ENCODE data around the gene SYCN. TPM values are rescaled to one million over a fixed set of nuclear protein-coding genes. Genes with fewer than 3 reads are reported as not detected.

SYCN gene
- total RNA-seq, 1 donor from 2014 or later: not detected

DNA sequence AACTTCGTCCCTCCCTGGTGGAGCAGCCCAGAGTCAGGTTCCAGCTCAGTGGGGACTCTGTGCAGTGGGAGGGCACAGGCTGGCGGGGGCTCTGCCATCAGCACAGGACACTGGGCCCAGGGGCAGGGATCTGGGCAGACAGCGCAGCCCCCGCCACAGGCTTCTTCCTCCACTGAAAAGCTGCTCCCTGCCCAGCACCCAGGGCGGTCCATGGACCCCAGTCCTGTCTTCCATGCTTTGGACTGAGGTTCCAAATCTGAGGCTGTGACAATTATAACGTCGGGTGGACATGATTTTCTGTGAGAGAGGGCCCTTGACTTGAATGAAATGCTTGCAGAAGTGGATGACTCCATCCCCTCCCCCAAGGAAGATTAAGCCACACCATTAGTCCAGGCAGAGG lies 28.5 kb downstream of the SYCN start:
- intact Hi-C loops (cut with micrococcal nuclease): no loop called here
- ATAC-seq: no peak
- no peak for DNase-seq

DNA sequence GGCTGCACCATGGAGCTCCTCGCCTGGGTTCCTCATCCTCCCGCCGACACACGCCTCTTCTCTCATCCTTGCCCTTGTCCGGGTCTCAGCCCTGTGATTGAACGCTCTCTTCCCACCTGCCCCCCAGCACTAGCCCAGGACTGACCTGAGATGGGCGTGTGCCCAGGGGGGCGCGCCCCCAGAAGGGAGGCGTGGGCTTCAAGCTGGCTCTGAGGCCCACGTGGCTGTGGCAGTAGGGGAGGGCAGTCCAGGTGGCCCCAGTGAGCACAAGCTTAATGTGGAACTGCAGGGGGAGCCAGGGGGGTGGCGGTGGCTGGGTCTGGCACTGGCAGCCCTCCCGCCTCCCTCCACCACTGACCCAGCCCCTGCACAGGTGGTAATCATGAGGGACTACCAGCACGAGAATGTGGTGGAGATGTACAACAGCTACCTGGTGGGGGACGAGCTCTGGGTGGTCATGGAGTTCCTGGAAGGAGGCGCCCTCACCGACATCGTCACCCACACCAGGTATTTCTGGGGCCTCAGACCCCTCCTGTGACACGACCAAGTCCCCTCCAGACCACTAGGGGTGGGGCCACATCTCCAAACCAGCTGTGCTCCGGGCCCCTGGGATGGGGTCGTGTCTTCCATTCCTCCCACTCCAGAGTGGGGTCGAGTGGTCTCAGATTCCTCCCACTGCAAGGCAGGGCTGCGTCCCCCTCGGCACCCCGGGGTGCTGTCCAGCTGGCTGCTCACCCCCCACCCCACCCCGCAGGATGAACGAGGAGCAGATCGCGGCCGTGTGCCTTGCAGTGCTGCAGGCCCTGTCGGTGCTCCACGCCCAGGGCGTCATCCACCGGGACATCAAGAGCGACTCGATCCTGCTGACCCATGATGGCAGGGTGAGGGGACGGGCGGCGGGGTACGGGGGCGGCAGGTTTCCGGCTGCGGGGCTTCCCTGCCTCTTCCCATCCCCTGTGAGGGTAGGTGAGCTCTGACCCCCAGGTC lies 29.2 kb downstream of the SYCN start:
- intact Hi-C loops (cut with micrococcal nuclease): no loop called here
- ATAC-seq (no peak), DNase-seq (no peak)

DNA sequence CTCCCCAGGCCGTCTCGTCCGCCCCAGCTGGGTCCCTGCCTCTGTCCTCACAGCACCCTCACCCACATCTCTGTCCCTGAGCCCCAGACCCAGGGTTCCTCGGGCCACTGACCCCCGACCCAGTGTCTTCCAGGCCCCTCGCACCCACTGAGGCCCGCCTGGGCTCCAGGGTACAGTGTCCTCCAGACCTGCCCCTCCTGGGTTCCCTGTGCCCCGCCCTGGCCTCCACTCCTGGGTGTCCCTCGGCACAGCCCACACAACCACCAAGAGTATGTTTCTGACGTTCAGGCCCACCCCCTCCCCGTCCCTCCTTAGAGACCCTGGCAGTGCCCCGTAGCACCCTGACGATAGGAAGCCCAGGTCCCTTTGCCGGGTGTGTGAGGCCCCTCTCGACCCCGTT lies 29.9 kb downstream of the SYCN start:
- intact Hi-C loops (cut with micrococcal nuclease): no loop called here
- ATAC-seq (no peak), DNase-seq (no peak)

DNA sequence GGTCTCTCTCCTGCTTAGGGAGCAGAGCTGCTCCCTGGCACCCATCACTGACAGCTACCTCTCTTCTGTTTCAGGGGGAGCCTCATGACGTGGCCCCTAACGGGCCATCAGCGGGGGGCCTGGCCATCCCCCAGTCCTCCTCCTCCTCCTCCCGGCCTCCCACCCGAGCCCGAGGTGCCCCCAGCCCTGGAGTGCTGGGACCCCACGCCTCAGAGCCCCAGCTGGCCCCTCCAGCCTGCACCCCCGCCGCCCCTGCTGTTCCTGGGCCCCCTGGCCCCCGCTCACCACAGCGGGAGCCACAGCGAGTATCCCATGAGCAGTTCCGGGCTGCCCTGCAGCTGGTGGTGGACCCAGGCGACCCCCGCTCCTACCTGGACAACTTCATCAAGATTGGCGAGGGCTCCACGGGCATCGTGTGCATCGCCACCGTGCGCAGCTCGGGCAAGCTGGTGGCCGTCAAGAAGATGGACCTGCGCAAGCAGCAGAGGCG lies 30.5 kb downstream of the SYCN start:
- DNase-seq (no peak), ATAC-seq (no peak)

GRCh38 chr19:39172700-39173501 lies 31.2 kb downstream of the SYCN start:
- intact Hi-C loops (cut with micrococcal nuclease): no loop called here
- ATAC-seq: no peak
- DNase-seq: no peak

More for the DNA sequence above, 30.5 kb downstream of the SYCN start:
- intact Hi-C loops (cut with micrococcal nuclease): no loop called here

GRCh38 chr19:39171479-39172465 lies 32.3 kb downstream of the SYCN start:
- ATAC-seq: no peak
- no peak for DNase-seq
- intact Hi-C loops (cut with micrococcal nuclease): no loop called here

DNA sequence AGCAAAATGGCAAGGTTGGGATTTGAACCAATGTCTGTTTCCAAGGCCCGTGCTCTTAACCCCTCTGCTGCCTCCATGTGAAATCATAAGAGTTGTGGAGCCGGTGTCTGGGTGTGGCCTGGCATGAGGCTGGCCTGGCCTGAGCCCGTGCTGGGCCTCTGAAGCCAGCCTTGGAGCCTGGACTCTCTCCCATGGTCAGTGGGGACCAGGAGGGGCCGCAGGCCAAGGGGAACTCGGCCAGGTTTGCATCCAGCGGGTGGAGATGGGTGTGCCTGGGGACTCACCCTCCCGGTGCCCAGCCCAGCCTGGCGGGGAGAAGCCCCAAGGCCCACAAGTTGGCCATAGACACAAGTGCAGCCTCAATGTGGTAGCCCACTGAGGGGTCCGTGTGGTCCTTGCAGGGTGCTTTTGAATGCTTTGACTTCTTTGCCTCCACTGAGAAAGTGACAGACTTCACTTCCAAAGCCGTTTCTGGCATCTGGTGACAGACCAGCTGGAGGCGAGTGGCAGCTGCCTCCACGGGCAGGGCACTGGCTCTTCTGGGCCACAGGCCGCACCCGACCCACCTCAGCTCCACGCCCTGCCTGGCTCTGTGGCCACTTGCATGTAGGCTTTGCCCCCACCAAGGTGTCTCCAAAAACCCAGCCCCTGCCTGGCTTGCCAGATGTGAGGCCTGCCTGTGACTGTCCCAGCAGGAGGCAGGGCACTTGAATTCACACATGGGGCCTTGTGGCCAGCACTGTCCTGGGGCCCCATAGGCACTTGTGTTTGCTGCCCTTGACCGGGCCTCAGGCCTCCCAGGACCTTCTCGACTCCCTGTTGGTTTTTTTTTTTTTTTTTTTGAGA lies 33.5 kb downstream of the SYCN start:
- intact Hi-C loops (cut with micrococcal nuclease): no loop called here
- peak; percentile 16 for ATAC-seq
- DNase-seq: no peak

GRCh38 chr19:39169143-39169810 lies 34.8 kb downstream of the SYCN start:
- DNase-seq (no peak), ATAC-seq (no peak)
- intact Hi-C loops (cut with micrococcal nuclease): no loop called here

- no peak for ATAC-seq
- intact Hi-C loops (cut with micrococcal nuclease): no loop called here
- no peak for DNase-seq
Observed at GRCh38 chr19:39168258-39169142, 35.6 kb downstream of the SYCN start.

- intact Hi-C loops (cut with micrococcal nuclease): no loop called here
- ATAC-seq: no peak
- no peak for DNase-seq
Observed at GRCh38 chr19:39167461-39168257, 36.4 kb downstream of the SYCN start.

DNA sequence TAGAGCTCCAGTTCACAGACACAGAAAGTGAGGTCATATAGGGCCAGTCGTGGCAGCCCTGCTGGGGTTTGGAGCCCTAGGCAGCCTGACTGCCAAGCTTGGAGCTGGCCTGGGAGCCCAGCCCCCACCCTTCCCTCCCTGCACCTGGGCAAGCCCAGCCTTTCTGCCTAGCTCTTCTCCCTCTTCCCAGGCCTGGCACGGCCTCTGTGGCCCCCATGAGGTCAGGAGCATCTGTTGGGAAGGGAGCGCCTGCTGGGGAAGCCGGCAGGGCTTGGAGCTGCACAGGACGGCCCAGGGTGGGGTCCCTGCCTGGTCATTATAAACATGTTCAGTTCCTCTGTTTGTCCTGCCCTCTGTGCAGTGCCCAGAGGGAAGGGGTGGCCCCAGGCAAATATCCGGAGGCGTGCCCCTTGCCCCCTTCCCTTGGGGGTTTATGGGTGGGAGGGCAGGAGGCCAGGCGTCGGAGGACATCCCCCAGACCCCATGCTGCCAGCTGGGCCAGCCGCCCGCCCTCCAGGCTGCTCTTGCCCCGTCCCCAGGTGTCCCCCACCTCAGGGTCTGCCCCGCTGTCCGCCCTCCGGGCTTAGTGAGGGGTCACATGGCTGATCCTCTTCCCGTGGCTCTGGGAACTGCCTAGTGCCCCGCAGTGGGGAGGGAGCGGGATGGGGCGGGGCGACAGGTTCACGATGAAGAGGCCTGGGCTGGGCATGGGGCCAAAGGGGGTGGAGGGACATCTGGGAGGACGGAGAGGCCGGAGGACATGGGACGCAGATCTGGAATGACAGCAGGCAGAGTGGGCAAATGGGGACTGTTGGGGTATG lies 37.3 kb downstream of the SYCN start:
- DNase-seq: peak; percentile 83
- intact Hi-C loops (cut with micrococcal nuclease): no loop called here
- peak; percentile 79 for ATAC-seq

DNA sequence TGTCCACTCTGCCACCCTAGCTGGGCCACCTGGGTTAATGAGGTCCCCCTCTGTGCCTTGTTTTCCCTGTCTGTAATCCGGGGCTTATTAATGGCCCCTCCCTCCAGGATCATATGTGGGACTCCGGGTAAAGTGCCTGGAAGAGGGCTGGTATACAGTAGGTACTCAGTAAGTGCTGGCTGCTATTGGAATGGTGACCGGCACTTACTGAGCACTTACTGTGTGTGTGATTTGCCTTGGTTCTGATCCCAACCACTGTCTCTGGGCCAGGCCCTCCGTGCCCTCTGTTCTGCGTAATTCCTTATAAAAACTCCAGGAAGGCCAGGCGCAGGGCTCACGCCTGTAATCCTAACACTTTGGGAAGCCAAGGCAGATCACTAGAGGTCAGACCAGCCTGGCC lies 38.2 kb downstream of the SYCN start:
- ATAC-seq (no peak), DNase-seq (no peak)
- intact Hi-C loops (cut with micrococcal nuclease): no loop called here

- intact Hi-C loops (cut with micrococcal nuclease): no loop called here
- no peak for ATAC-seq
- DNase-seq: no peak
Observed at GRCh38 chr19:39164289-39164688, 39.8 kb downstream of the SYCN start.

- intact Hi-C loops (cut with micrococcal nuclease): no loop called here
- DNase-seq (peak; percentile 10), ATAC-seq (no peak)
Observed at GRCh38 chr19:39163621-39164020, 40.4 kb downstream of the SYCN start.

GRCh38 chr19:39162441-39163043 lies 41.5 kb downstream of the SYCN start:
- DNase-seq (no peak), ATAC-seq (no peak)
- intact Hi-C loops (cut with micrococcal nuclease): no loop called here
